Osteocyte (in vitro differentiated cells): ENCODE results near the gene SIPA1L3. TPM values are rescaled to one million over a fixed set of nuclear protein-coding genes. Genes with fewer than 3 reads are reported as not detected.
A peak's percentile ranks its signal among the peaks of the same experiment; 100 is the strongest.

ENCODE experiments used
- DNase-seq: peaks from one replicate; pipeline ENCODE4 v3.0.0; 2021; ENCODE audit warnings: mixed read lengths; ENCODE audit not compliant: unreplicated experiment; ENCODE audit errors: extremely low spot score
- H3K27ac Mint-ChIP-seq: one replicate; pipeline ENCODE4 v1.8.0; 2021; ENCODE audit warnings: mild to moderate bottlenecking, mixed read lengths; ENCODE audit not compliant: unreplicated experiment
- H3K27me3 Mint-ChIP-seq: one replicate; pipeline ENCODE4 v1.8.0; 2021; ENCODE audit warnings: mixed read lengths; ENCODE audit not compliant: unreplicated experiment
- H3K36me3 Mint-ChIP-seq: one replicate; pipeline ENCODE4 v1.8.0; 2021; ENCODE audit warnings: mixed read lengths; ENCODE audit not compliant: unreplicated experiment
- H3K4me1 Mint-ChIP-seq: one replicate; pipeline ENCODE4 v1.8.0; 2021; ENCODE audit warnings: mixed read lengths; ENCODE audit not compliant: unreplicated experiment
- H3K4me3 Mint-ChIP-seq: one replicate; pipeline ENCODE4 v1.8.0; 2021; ENCODE audit warnings: mild to moderate bottlenecking, moderate library complexity, mixed read lengths; ENCODE audit not compliant: unreplicated experiment
- H3K9me3 Mint-ChIP-seq: one replicate; pipeline ENCODE4 v1.8.0; 2021; ENCODE audit warnings: mixed read lengths; ENCODE audit not compliant: unreplicated experiment
- CTCF ChIP-seq: fragments of 200-600 bp; sonication (generic); IDR thresholded peaks from 2 replicates; pipeline ENCODE4 v1.5.0; 2021; ENCODE audit warnings: antibody characterized with exemption, mild to moderate bottlenecking, moderate library complexity
- total RNA-seq: library from RNA; stranded (reverse); gene quantifications from 2 replicates; pipeline ENCODE4 v1.2.1, GENCODE V29; 2021

SIPA1L3 gene
- total RNA-seq, 1 donor from 2014 or later: 27.1 TPM

GRCh38 chr19:38134540-38135149, 227.6 kb downstream of the SIPA1L3 start:
- Mint-ChIP-seq H3K27ac (no peak overlapping the region), H3K36me3 (peaks cover 9% of the 10 kb centered on the region)
- no peak for DNase-seq

GRCh38 chr19:38135150-38135998, 228.4 kb downstream of the SIPA1L3 start:
- Mint-ChIP-seq H3K27me3 (no peaks in the 10 kb centered on the region), H3K4me3 (no peak overlapping the region), H3K36me3 (peaks cover 9% of the 10 kb centered on the region), H3K9me3 (no peaks in the 10 kb centered on the region), H3K4me1 (no peaks in the 10 kb centered on the region), H3K27ac (no peak overlapping the region)
- DNase-seq: no peak
- TF ChIP-seq CTCF: no peak

More at GRCh38 chr19:38134540-38135149, 227.6 kb downstream of the SIPA1L3 start:
- peak; percentile 58 for TF ChIP-seq CTCF
- H3K4me3 Mint-ChIP-seq: no peak overlapping the region
- H3K4me1 Mint-ChIP-seq: no peaks in the 10 kb centered on the region
- no peaks in the 10 kb centered on the region for H3K27me3 Mint-ChIP-seq
- no peaks in the 10 kb centered on the region for H3K9me3 Mint-ChIP-seq

- Mint-ChIP-seq H3K36me3 (peaks cover 2% of the 10 kb centered on the region), H3K4me1 (no peaks in the 10 kb centered on the region), H3K27ac (no peak overlapping the region), H3K9me3 (no peaks in the 10 kb centered on the region), H3K4me3 (no peak overlapping the region), H3K27me3 (no peaks in the 10 kb centered on the region)
- DNase-seq: no peak
- no peak for TF ChIP-seq CTCF
These were observed 232.1 kb downstream of the SIPA1L3 start for GRCh38 chr19:38139122-38139521.

GRCh38 chr19:38141108-38141507, 234.1 kb downstream of the SIPA1L3 start:
- H3K27ac Mint-ChIP-seq: no peak overlapping the region
- DNase-seq: no peak
- no peak for TF ChIP-seq CTCF
- H3K27me3 Mint-ChIP-seq: no peaks in the 10 kb centered on the region
- H3K9me3 Mint-ChIP-seq: no peaks in the 10 kb centered on the region
- H3K36me3 Mint-ChIP-seq: peaks cover 9% of the 10 kb centered on the region
- no peak overlapping the region for H3K4me3 Mint-ChIP-seq
- H3K4me1 Mint-ChIP-seq: no peaks in the 10 kb centered on the region
